Pancreas (tissue), 10 donors: Measurements from ENCODE around the gene KPNA6. TPM values are rescaled to one million over a fixed set of nuclear protein-coding genes. Genes with fewer than 3 reads are reported as not detected.

ENCODE experiments used
- ATAC-seq, 4 donors: fragments of 200-7000 bp; cut with Tn5 transposase; one replicate each; pipeline versions ENCODE4 v1.8.0 to v1.9.1; 2020; ENCODE audit warnings: mild to moderate bottlenecking in 4 of 4, moderate library complexity in 4 of 4
- DNase-seq, 6 donors: peaks; one replicate each; pipeline ENCODE4 v3.0.0-alpha.2; 2020
- FAIRE-seq: peaks from 2 replicates; lab custom pipeline; 2012; peaks lifted over from hg19 to GRCh38; lab: Jason Lieb, UNC
- H3K27ac ChIP-seq, 4 donors: fragments of 200-600 bp; sonication (generic); 1 replicate in 3 of 4; 2 replicates in 1 of 4; pipeline versions ENCODE4 v1.5.0 to v1.8.0; 2020
- H3K27me3 ChIP-seq, 4 donors: fragments of 200-600 bp; one replicate each; pipeline ENCODE4 v1.8.0; 2021
- H3K36me3 ChIP-seq, 3 donors: fragments of 200-600 bp; sonication (generic) in 1 of 3; one replicate each; pipeline versions ENCODE4 v1.5.0 to v1.8.0; 2020 to 2021
- H3K4me1 ChIP-seq, 3 donors: fragments of 200-600 bp; one replicate each; pipeline ENCODE4 v1.8.0; 2021
- H3K4me3 ChIP-seq, 4 donors: fragments of 200-600 bp; sonication (generic) in 2 of 4; one replicate each; pipeline versions ENCODE4 v1.5.0 to v1.8.0; 2020 to 2021
- H3K9me3 ChIP-seq, 4 donors: fragments of 200-600 bp; one replicate each; pipeline ENCODE4 v1.8.0; 2021
- WGBS, 2 donors: extraction: QIAGEN DNeasy Blood & Tissue Kit; methylation state at CpG; one replicate each; pipeline ENCODE4 v1.1.7; 2013; 5-methylcytosine and 5-hydroxymethylcytosine counted together
- intact Hi-C, 3 donors: fragments of 100-400 bp; cut with DNase I; formaldehyde crosslinking; loops; one replicate each; pipeline versions ENCODE4 v1.11.1 to v1.14.2; 2022
- microRNA-seq, 2 donors: library from miRNA; unstranded; fragments of <30 nt; microRNA quantifications; one replicate each; pipeline versions ENCODE4 to v1.1.0, GENCODE V29; 2019 to 2020
- polyA plus RNA-seq, 2 donors: library from polyadenylated mRNA; stranded (reverse); fragments of 200-250 nt; gene quantifications; one replicate each; pipeline ENCODE4 v1.2.3, GENCODE V29; 2013
- total RNA-seq, 6 donors: library from RNA; stranded (reverse); fragmentation: NEBNext Ultra II Directional in 4 of 6; extraction: Animal tissue kit (Norgen Biotek cat#: 25700) in 4 of 6; gene quantifications; one replicate each; pipeline versions ENCODE4 v1.2.1 to v1.2.4, GENCODE V29; 2021 to 2023
- TF ChIP-seq, protein P1 (sequence below), 4 donors: fragments of 200-600 bp; sonication (generic) in 3 of 4; IDR thresholded peaks; one replicate each; pipeline versions ENCODE4 v1.5.0 to v1.8.0; 2021; ENCODE audit warnings: antibody characterized with exemption in 4 of 4
- donor health status: healthy with polysubstance abuse.
- donor health status: DM: no; HTN: no; CAD: no; lungs with moderate emphysema.
- donor health status: DM: no; HTN: no; CAD: no.
- donor health status: control.
- donor health status: control.
- donor health status: Bipolar disorder and iron deficiency.
- donor health status: DM: yes; HTN: yes; CAD: no.
- donor health status: DM: no; HTN: no; CAD: no.
- donor health status: DM: no; HTN: no; CAD: no.
- donor health status: DM: yes; HTN: yes; CAD: no.

The KPNA6 gene
- total and polyA plus RNA-seq, 8 donors = 4.9 to 36.2 (median 24.0) TPM

DNA sequence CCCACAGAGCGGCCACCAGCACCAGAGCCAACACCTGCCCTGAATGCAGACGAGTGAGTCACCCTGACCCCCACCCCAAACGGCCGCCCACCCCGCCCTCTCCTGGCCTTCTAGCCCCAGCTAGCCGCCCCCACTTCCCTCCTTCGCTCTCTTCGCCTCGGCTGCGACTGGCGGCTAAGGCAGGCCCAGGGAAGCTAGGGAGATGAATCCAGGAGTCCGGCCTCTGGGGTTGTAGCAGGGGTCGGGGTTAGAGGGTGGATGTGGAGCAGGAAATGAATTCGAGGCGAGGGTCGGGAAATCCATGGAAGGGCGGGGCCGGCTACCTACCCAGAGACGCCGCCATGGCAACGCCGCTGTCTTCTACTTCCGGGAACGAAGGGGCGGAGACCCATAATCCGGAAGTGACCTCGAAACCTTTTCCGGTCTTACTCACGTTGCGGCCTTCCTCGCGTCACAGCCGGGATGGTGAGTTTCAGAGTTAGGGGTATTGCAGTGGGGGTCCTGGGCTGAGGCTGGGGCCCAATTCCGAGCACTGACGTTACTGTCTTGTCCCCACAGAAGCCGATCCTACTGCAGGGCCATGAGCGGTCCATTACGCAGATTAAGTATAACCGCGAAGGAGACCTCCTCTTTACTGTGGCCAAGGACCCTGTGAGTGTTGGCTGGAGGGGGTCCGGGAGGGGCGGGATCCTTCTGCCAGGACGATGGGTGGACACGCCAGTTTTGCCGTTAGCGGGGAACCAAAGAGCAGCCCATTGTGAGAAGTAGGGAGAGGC lies 114.3 kb downstream of the KPNA6 start, which contains the start of the genes EIF3I and TMEM234:
Gene EIF3I (plus strand): TSS at position 428 of the 776 bp plus-strand sequence. CDS start 35 bp downstream, at position 463.
Gene TMEM234 (minus strand): TSS at position 374 of the 776 bp plus-strand sequence. CDS start 31 bp downstream, at position 343.
- H3K36me3 ChIP-seq = peaks cover 0 to 14% (median 4%) of the 10 kb centered on the region in 3 donors
- H3K27me3 ChIP-seq = no peaks in the 10 kb centered on the region
- no peaks in the 10 kb centered on the region for H3K9me3 ChIP-seq
- intact Hi-C loops = no loop called here
- DNase-seq = peak; percentile 87 to 94 (median 90)
- ATAC-seq = peak; percentile 97 to 99 (median 99)
- H3K4me3 ChIP-seq = peak within 1 kb of the TSS; percentile 49 to 88 (median 79)
- TF ChIP-seq, protein P1, sequence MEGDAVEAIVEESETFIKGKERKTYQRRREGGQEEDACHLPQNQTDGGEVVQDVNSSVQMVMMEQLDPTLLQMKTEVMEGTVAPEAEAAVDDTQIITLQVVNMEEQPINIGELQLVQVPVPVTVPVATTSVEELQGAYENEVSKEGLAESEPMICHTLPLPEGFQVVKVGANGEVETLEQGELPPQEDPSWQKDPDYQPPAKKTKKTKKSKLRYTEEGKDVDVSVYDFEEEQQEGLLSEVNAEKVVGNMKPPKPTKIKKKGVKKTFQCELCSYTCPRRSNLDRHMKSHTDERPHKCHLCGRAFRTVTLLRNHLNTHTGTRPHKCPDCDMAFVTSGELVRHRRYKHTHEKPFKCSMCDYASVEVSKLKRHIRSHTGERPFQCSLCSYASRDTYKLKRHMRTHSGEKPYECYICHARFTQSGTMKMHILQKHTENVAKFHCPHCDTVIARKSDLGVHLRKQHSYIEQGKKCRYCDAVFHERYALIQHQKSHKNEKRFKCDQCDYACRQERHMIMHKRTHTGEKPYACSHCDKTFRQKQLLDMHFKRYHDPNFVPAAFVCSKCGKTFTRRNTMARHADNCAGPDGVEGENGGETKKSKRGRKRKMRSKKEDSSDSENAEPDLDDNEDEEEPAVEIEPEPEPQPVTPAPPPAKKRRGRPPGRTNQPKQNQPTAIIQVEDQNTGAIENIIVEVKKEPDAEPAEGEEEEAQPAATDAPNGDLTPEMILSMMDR (IDR thresholded peaks at IDR 0.05) = no peak
- FAIRE-seq = no peak
- H3K27ac ChIP-seq = peak within 1 kb of the TSS; percentile 57 to 83 (median 74)
- WGBS, 2 donors = 0 to 1% methylated on average over 42 to 46 of the region's 46 CpGs
- peaks cover 7 to 20% (median 15%) of the 10 kb centered on the region in 3 donors for H3K4me1 ChIP-seq

DNA sequence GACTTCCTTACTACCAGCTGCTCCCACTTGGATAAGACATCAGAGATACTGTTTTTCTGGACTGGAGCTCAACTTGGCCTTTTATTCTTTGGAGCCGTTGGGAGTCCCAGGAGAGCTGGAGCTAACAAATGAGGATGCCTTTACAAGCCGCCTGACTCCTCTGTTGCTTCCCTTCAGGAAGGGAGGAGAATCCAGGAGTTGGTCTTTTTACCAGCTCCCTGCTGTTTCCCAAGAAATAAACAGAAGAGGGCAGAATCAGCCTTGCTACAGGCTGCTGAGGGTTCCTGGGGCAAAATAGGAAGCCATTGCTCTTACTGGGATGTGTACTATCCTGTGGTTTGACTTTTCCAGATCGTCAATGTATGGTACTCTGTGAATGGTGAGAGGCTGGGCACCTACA lies 115.8 kb downstream of the KPNA6 start:
- no peak overlapping the region for H3K27ac ChIP-seq
- no peaks in the 10 kb centered on the region for H3K9me3 ChIP-seq
- H3K4me3 ChIP-seq = peak overlapping the region in 2 of 4 donors; percentile 49 to 75
- H3K36me3 ChIP-seq = peaks cover 0 to 27% (median 9%) of the 10 kb centered on the region in 3 donors
- WGBS, 2 donors = 69 to 78% methylated on average over 3 of the region's 3 CpGs
- ATAC-seq (no peak), DNase-seq (no peak), FAIRE-seq (no peak)
- intact Hi-C loops = no loop called here
- TF ChIP-seq, protein P1 (IDR thresholded peaks at IDR 0.05) = no peak
- H3K4me1 ChIP-seq = peaks cover 7 to 20% (median 15%) of the 10 kb centered on the region in 3 donors
- no peaks in the 10 kb centered on the region for H3K27me3 ChIP-seq

GRCh38 chr1:32224285-32224684 lies 116.4 kb downstream of the KPNA6 start:
- Histone ChIP-seq H3K36me3 (peaks cover 0 to 32% (median 13%) of the 10 kb centered on the region in 3 donors), H3K27ac (no peak overlapping the region), H3K9me3 (no peaks in the 10 kb centered on the region), H3K4me3 (no peak overlapping the region), H3K27me3 (no peaks in the 10 kb centered on the region), H3K4me1 (peaks cover 7 to 20% (median 15%) of the 10 kb centered on the region in 3 donors)
- ATAC-seq (no peak), DNase-seq (no peak), FAIRE-seq (no peak)
- 87 to 88% methylated on average over 4 of the region's 4 CpGs for WGBS, 2 donors
- TF ChIP-seq, protein P1 (IDR thresholded peaks at IDR 0.05) = no peak
- intact Hi-C loops = no loop called here

Small RNA genes within 50 kb of the gene (microRNA-seq; reads per million reads assigned to microRNA genes)
- 0 reads per million in 2 donors for gene MIR5585

Other genes with a start within 250 kb of the KPNA6 start
- gene PTP4A2, start 169.7 kb upstream of the KPNA6 start, total RNA-seq = 100 to 1,000 TPM in 2 of 6 donors, 10 to 100 TPM in 4; 58.1 to 137 (median 90.8) TPM
- gene PTP4A2, start 169.7 kb upstream of the KPNA6 start, polyA plus RNA-seq = 10 to 100 TPM; 37.7 to 42.1 TPM
- gene KHDRBS1, start 94.2 kb upstream of the KPNA6 start, total RNA-seq = 10 to 100 TPM; 26.6 to 56.7 (median 41.2) TPM
- 10 to 100 TPM; 22.8 to 41.7 TPM for gene KHDRBS1, start 94.2 kb upstream of the KPNA6 start, polyA plus RNA-seq
- gene TMEM39B, start 35.1 kb upstream of the KPNA6 start, total RNA-seq = 1 to 10 TPM; 5.1 to 8.7 (median 6.1) TPM
- gene TMEM39B, start 35.1 kb upstream of the KPNA6 start, polyA plus RNA-seq = 10 to 100 TPM in 1 of 2 donors, 1 to 10 TPM in 1; 6.3 to 11.8 TPM
- gene TXLNA, start 71.6 kb downstream of the KPNA6 start, total RNA-seq = 10 to 100 TPM; 13.8 to 29.3 (median 20.3) TPM
- 10 to 100 TPM; 13.6 to 14.4 TPM for gene TXLNA, start 71.6 kb downstream of the KPNA6 start, polyA plus RNA-seq
- 1 to 10 TPM; 1.6 to 4.7 (median 3.0) TPM for gene CCDC28B, start 92.5 kb downstream of the KPNA6 start, total RNA-seq
- 1 to 10 TPM; 8.4 to 8.5 TPM for gene CCDC28B, start 92.5 kb downstream of the KPNA6 start, polyA plus RNA-seq
- gene IQCC, start 97.6 kb downstream of the KPNA6 start, total RNA-seq = 1 to 10 TPM; 1.1 to 1.7 (median 1.2) TPM
- 1 to 10 TPM; 4.1 to 5.5 TPM for gene IQCC, start 97.6 kb downstream of the KPNA6 start, polyA plus RNA-seq
- gene DCDC2B, start 101.0 kb downstream of the KPNA6 start, total RNA-seq = not detected
- under 1 TPM; 0.05 to 0.11 TPM for gene DCDC2B, start 101.0 kb downstream of the KPNA6 start, polyA plus RNA-seq
- gene TMEM234, start 114.3 kb downstream of the KPNA6 start, total RNA-seq = 10 to 100 TPM in 1 of 6 donors, 1 to 10 TPM in 5; 6.2 to 15.2 (median 8.2) TPM
- gene TMEM234, start 114.3 kb downstream of the KPNA6 start, polyA plus RNA-seq = 10 to 100 TPM; 19.2 to 23.5 TPM
- 100 to 1,000 TPM in 1 of 6 donors, 10 to 100 TPM in 5; 63.4 to 101 (median 81.0) TPM for gene EIF3I, start 114.4 kb downstream of the KPNA6 start, total RNA-seq
- 100 to 1,000 TPM in 1 of 2 donors, 10 to 100 TPM in 1; 82.0 to 107 TPM for gene EIF3I, start 114.4 kb downstream of the KPNA6 start, polyA plus RNA-seq
- gene FAM167B, start 139.2 kb downstream of the KPNA6 start, total RNA-seq = 1 to 10 TPM; 1.6 to 6.9 (median 2.9) TPM
- gene FAM167B, start 139.2 kb downstream of the KPNA6 start, polyA plus RNA-seq = 10 to 100 TPM; 11.6 to 12.0 TPM
- 1 to 10 TPM in 3 of 6 donors, under 1 TPM in 3; 0.09 to 1.6 (median 1.0) TPM for gene LCK, start 143.2 kb downstream of the KPNA6 start, total RNA-seq
- gene LCK, start 143.2 kb downstream of the KPNA6 start, polyA plus RNA-seq = under 1 TPM; 0.33 to 0.80 TPM
- gene HDAC1, start 184.0 kb downstream of the KPNA6 start, total RNA-seq = 10 to 100 TPM; 27.0 to 43.5 (median 30.5) TPM
- gene HDAC1, start 184.0 kb downstream of the KPNA6 start, polyA plus RNA-seq = 10 to 100 TPM; 30.6 to 77.9 TPM
- 10 to 100 TPM in 4 of 6 donors, 1 to 10 TPM in 2; 7.3 to 49.5 (median 14.5) TPM for gene MARCKSL1, start 228.2 kb downstream of the KPNA6 start, total RNA-seq
- gene MARCKSL1, start 228.2 kb downstream of the KPNA6 start, polyA plus RNA-seq = 10 to 100 TPM; 16.3 to 16.5 TPM